Measurements from ENCODE around the gene PTPRM.

Gene PTPRM

DNA sequence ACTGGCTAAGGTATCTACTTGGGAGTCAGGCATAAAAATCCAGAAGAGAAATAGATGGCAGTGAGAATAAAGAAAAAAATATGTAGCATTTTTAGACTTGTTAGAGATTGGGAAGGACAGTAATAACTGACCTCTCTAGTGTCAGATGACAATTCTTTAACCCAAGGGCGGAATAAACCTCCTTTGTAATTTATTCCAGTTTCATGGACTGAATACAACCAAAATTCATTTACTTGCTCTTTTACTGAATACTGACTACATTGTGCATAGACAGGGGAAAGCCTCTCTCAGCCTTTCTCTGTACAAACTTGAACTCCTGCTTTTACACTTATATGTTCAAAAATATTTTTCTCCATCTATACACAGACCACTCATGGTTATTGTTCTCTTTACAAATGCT, 566.8 kb downstream of the PTPRM start:
- no peak for DNase-seq
- Mint-ChIP-seq H3K36me3 (no peaks in the 10 kb centered on the region), H3K4me3 (no peak overlapping the region), H3K27ac (no peak overlapping the region), H3K4me1 (no peaks in the 10 kb centered on the region), H3K27me3 (peaks cover 0 to 4% of the 10 kb centered on the region in 2 donors), H3K9me3 (no peaks in the 10 kb centered on the region)
- no peak for ATAC-seq (replicated peaks)

DNA sequence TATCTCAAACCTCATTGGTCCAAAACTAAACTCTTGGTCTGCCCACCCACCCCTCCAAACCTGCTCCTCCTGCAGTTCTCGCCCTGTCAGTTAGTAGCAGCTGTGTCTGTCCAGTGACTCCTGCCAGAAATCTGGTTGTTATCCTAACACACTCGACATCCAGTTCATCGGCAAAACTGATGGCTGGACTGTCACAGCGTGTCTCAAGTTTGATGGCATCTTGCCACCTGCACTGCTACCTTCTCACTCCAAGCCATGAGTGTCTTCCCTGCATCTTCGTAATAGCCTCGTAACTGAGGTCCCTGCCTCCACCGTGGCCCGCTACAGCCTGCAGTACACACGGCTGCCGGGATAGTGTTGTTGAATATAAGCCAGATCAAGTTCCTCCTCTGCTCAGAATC, 572.0 kb downstream of the PTPRM start:
- ATAC-seq (replicated peaks), result no peak
- H3K27ac Mint-ChIP-seq, result no peak overlapping the region
- no peaks in the 10 kb centered on the region for H3K9me3 Mint-ChIP-seq
- no peaks in the 10 kb centered on the region for H3K4me1 Mint-ChIP-seq
- no peak overlapping the region for H3K4me3 Mint-ChIP-seq
- peaks cover 0 to 4% of the 10 kb centered on the region in 2 donors for H3K27me3 Mint-ChIP-seq
- no peak for DNase-seq
- no peaks in the 10 kb centered on the region for H3K36me3 Mint-ChIP-seq

DNA sequence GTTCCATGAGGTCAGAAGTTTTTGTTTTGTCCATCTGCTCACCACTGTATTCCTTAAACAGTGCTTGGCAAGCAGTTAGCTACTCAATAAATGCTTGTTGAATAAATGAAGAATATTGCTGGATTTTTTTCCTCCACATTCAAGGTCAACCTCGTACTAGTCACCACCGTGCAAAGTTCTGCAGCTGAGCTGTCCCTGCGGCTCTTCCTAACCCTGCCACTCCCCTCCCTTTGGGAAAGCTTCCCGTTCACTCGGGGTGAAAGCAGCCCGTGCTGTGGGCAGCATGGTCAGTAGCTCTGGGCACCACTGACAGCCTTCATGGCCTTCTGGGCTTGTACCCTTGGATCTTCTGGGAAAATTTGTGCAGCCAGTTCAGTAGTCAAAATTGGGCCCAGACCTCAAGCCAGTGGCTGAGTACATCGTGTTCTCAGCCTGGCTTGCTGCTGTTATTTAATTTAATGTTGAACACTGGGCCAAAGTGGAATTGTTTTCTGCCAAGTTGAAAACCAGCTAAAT, 572.8 kb downstream of the PTPRM start:
- no peaks in the 10 kb centered on the region for H3K36me3 Mint-ChIP-seq
- H3K27ac Mint-ChIP-seq, result no peak overlapping the region
- peaks cover 0 to 4% of the 10 kb centered on the region in 2 donors for H3K27me3 Mint-ChIP-seq
- peaks cover 2 to 3% of the 10 kb centered on the region in 2 donors for H3K9me3 Mint-ChIP-seq
- H3K4me3 Mint-ChIP-seq, result no peak overlapping the region
- ATAC-seq (replicated peaks) (no peak), DNase-seq (no peak)
- no peaks in the 10 kb centered on the region for H3K4me1 Mint-ChIP-seq

DNA sequence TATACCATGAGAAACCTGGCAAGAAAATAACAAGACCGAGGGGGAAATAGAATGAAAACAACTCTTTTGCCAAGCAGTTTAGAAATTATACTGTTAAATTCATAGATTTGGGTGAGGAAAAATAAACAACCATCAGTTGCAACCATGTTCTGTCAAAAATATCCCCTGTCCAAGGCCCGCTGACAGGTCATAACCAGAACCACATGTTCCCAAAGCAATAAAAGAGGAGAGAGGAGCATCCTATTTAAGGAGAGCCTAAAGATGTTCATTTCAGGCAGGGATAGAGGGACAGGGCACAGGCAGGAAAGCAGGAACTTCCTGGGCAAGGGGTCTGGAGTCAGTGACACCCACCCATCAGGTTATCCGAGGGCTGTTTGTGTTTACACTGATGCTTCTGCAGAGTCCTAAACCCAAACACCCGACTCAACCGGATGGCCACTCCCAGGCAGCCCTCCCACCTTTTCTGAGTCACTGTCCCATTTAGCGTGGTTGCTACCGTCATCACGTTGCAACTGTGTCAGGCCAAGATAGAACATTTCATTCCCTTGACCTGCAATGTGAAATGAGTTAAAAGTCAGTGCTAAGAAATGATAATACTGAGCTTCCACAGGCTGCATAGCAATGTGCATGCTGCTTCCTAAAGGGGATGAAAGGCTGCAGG, 573.9 kb downstream of the PTPRM start:
- no peak overlapping the region for H3K4me3 Mint-ChIP-seq
- no peak overlapping the region for H3K27ac Mint-ChIP-seq
- H3K9me3 Mint-ChIP-seq, result peaks cover 3 to 4% of the 10 kb centered on the region in 2 donors
- no peak for DNase-seq
- ATAC-seq (replicated peaks), result no peak
- H3K4me1 Mint-ChIP-seq, result no peaks in the 10 kb centered on the region
- H3K36me3 Mint-ChIP-seq, result no peaks in the 10 kb centered on the region
- H3K27me3 Mint-ChIP-seq, result peaks cover 0 to 4% of the 10 kb centered on the region in 2 donors

- DNase-seq (no peak), ATAC-seq (replicated peaks) (no peak)
- Mint-ChIP-seq H3K9me3 (peaks cover 4 to 9% of the 10 kb centered on the region in 2 donors), H3K27me3 (peaks cover 0 to 1% of the 10 kb centered on the region in 2 donors), H3K27ac (no peak overlapping the region), H3K4me3 (no peak overlapping the region), H3K36me3 (no peaks in the 10 kb centered on the region), H3K4me1 (no peaks in the 10 kb centered on the region)
Observed at GRCh38 chr18:8142131-8142711, 575.1 kb downstream of the PTPRM start.

DNA sequence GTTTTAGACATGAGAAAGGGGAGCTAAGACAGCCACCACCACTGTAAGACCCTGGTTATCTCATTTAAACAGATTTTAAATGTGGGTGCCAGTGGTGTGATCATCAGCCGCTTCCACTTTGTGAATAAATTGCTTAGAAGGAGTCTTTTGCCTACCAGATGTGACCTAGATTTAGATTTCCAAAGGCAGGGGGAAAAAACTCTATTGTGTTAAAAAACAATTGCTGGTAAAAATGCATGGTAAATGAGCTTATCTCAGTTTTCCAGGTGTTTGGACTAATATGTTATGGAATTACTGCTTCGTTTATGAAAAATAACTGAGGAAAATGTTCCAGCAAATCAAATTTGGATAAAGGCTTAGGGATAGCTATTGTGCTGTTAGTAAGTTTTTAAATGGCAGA, 575.8 kb downstream of the PTPRM start:
- Mint-ChIP-seq H3K9me3 (peaks cover 4 to 11% of the 10 kb centered on the region in 2 donors), H3K27me3 (no peaks in the 10 kb centered on the region), H3K4me1 (no peaks in the 10 kb centered on the region), H3K4me3 (no peak overlapping the region), H3K36me3 (no peaks in the 10 kb centered on the region), H3K27ac (no peak overlapping the region)
- no peak for DNase-seq
- no peak for ATAC-seq (replicated peaks)

- DNase-seq (no peak), ATAC-seq (replicated peaks) (no peak)
- Mint-ChIP-seq H3K27me3 (no peaks in the 10 kb centered on the region), H3K27ac (no peak overlapping the region), H3K4me1 (no peaks in the 10 kb centered on the region), H3K9me3 (peaks cover 3 to 8% of the 10 kb centered on the region in 2 donors), H3K4me3 (no peak overlapping the region), H3K36me3 (no peaks in the 10 kb centered on the region)
Observed at GRCh38 chr18:8151181-8151580, 584.1 kb downstream of the PTPRM start.

- Mint-ChIP-seq H3K9me3 (peaks cover 0 to 3% of the 10 kb centered on the region in 2 donors), H3K27ac (no peak overlapping the region), H3K4me1 (no peaks in the 10 kb centered on the region), H3K36me3 (no peaks in the 10 kb centered on the region), H3K27me3 (no peaks in the 10 kb centered on the region), H3K4me3 (no peak overlapping the region)
- DNase-seq (no peak), ATAC-seq (replicated peaks) (no peak)
Observed at GRCh38 chr18:8153887-8154583, 586.9 kb downstream of the PTPRM start.

DNA sequence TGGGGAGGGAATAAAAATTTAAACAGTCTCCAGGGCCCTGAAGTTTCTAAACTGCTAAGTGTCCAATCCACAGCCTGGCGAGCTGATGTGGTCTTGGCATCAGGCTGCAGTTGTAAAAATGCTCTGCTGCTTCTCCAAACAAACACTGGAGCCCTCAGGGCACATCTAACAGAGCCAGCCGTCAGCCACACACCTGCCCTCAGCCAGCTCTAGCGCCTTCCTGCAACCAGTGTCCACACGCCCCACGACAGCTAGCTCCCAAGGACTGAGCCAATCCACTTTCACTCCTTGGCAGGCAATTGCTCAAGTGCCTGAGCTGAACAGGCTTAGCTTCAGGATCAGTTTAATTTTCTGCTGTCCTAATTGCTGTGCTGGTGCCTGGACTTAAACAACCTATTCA, 595.7 kb downstream of the PTPRM start:
- no peaks in the 10 kb centered on the region for H3K4me1 Mint-ChIP-seq
- DNase-seq, result no peak
- no peak overlapping the region for H3K27ac Mint-ChIP-seq
- ATAC-seq (replicated peaks), result no peak
- peaks cover 0 to 6% of the 10 kb centered on the region in 2 donors for H3K9me3 Mint-ChIP-seq
- H3K27me3 Mint-ChIP-seq, result no peaks in the 10 kb centered on the region
- no peak overlapping the region for H3K4me3 Mint-ChIP-seq
- no peaks in the 10 kb centered on the region for H3K36me3 Mint-ChIP-seq

- no peaks in the 10 kb centered on the region for H3K4me1 Mint-ChIP-seq
- no peak for DNase-seq
- peaks cover 0 to 5% of the 10 kb centered on the region in 2 donors for H3K9me3 Mint-ChIP-seq
- H3K27ac Mint-ChIP-seq, result no peak overlapping the region
- H3K4me3 Mint-ChIP-seq, result no peak overlapping the region
- no peaks in the 10 kb centered on the region for H3K27me3 Mint-ChIP-seq
- H3K36me3 Mint-ChIP-seq, result no peaks in the 10 kb centered on the region
- ATAC-seq (replicated peaks), result no peak
Observed at GRCh38 chr18:8163286-8163959, 596.3 kb downstream of the PTPRM start.

- Mint-ChIP-seq H3K27ac (no peak overlapping the region), H3K27me3 (no peaks in the 10 kb centered on the region), H3K4me3 (no peak overlapping the region), H3K36me3 (no peaks in the 10 kb centered on the region), H3K4me1 (no peaks in the 10 kb centered on the region), H3K9me3 (peaks cover 0 to 2% of the 10 kb centered on the region in 2 donors)
- DNase-seq (no peak), ATAC-seq (replicated peaks) (no peak)
Observed at GRCh38 chr18:8165095-8165494, 598.0 kb downstream of the PTPRM start.

DNA sequence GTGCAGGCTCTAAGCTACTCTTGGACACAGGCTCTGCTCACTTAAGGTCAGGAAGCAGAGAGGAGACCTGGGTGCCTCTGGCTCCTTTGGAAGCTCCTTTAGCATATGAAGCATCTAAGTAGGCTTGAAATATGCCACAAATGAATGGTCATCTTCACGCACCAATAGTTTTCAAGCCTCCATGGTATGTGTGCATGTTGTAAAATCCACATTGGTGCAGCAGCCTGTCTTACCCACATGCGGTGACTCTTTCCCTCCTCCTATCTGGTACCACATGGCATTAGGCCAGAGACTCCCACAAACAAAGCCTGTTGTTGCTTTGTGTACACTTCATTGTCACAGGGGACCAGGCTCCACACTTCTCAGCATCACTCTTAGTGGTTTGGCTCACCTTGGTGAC, 599.9 kb downstream of the PTPRM start:
- ATAC-seq (replicated peaks) (no peak), DNase-seq (no peak)
- no peaks in the 10 kb centered on the region for H3K9me3 Mint-ChIP-seq
- no peaks in the 10 kb centered on the region for H3K4me1 Mint-ChIP-seq
- no peak overlapping the region for H3K4me3 Mint-ChIP-seq
- H3K27me3 Mint-ChIP-seq, result no peaks in the 10 kb centered on the region
- H3K27ac Mint-ChIP-seq, result no peak overlapping the region
- no peaks in the 10 kb centered on the region for H3K36me3 Mint-ChIP-seq

DNA sequence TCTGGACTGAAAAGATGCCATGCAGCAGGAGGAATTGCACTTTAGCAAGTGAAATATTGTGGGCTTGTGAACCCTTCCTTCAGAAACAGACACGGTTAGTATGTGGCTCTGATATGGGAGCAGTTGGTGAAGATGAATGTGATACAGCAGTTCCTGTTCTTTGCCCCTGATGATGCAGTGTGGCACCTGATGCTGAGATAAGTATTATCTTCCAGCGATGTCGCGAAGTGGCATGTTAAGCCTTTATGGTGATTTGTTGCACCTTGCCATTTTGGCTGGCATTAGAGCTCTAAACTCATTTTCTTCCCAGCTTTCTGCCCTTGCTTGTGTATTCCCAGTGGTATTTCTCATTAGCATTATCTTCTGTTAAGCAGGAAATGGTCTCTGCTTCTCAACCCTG, 600.6 kb downstream of the PTPRM start:
- no peak for DNase-seq
- Mint-ChIP-seq H3K27me3 (no peaks in the 10 kb centered on the region), H3K9me3 (no peaks in the 10 kb centered on the region), H3K27ac (no peak overlapping the region), H3K4me3 (no peak overlapping the region), H3K36me3 (no peaks in the 10 kb centered on the region), H3K4me1 (no peaks in the 10 kb centered on the region)
- ATAC-seq (replicated peaks), result no peak

DNA sequence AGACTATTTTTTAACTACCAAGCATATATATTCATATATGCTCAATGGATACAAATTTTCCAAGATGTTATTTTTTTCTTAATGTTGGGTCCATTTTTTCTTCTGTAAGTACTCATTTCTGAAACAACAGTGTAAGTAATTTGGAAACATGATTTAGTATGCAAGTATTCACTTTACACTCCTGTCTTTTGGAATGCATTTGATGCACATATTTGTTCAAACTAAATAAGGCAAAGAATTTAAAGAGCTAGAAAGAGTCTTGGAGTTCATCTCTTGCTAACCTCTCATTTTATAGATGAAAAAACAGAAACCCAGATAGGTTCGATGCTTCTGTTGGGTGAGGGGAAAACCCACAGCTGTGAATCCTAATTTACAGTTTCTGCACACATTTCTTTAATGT, 602.6 kb downstream of the PTPRM start:
- DNase-seq (no peak), ATAC-seq (replicated peaks) (no peak)
- Mint-ChIP-seq H3K9me3 (no peaks in the 10 kb centered on the region), H3K4me1 (no peaks in the 10 kb centered on the region), H3K4me3 (no peak overlapping the region), H3K36me3 (no peaks in the 10 kb centered on the region), H3K27ac (no peak overlapping the region), H3K27me3 (no peaks in the 10 kb centered on the region)
